Right atrium auricular region (tissue), 2 donors: ENCODE measurements around the gene ERP29. TPM values are rescaled to one million over a fixed set of nuclear protein-coding genes. Genes with fewer than 3 reads are reported as not detected.
"Not testable (repeated sequence)": the region's sequence is repeated elsewhere in the genome, so short reads cannot be mapped to it uniquely, and the experiment has no call there.

Experiments
- DNase-seq: peaks from one replicate; pipeline ENCODE4 v3.0.0-alpha.2; 2019; ENCODE audit warnings: low spot score
- H3K27ac ChIP-seq, 2 donors: fragments of 200-600 bp; sonication (generic); 1 replicate in 1 of 2; 2 replicates in 1 of 2; pipeline ENCODE4 v1.5.1; 2016 to 2019
- H3K27me3 ChIP-seq, 2 donors: fragments of 200-600 bp; sonication (generic); one replicate each; pipeline versions ENCODE4 v1.5.1 to v1.6.0; 2017 to 2019
- H3K36me3 ChIP-seq: fragments of 200-600 bp; sonication (generic); one replicate; pipeline ENCODE4 v1.5.1; 2016
- H3K4me1 ChIP-seq, 2 donors: fragments of 200-600 bp; sonication (generic); one replicate each; pipeline versions ENCODE4 v1.5.1 to v1.6.0; 2017 to 2019
- H3K4me3 ChIP-seq, 2 donors: fragments of 200-600 bp; sonication (generic); 1 replicate in 1 of 2; 2 replicates in 1 of 2; pipeline ENCODE4 v1.5.1; 2017 to 2019; ENCODE audit warnings: mild to moderate bottlenecking in 1 of 2, moderate library complexity in 1 of 2
- H3K9me3 ChIP-seq, 2 donors: fragments of 200-600 bp; sonication (generic); one replicate each; pipeline ENCODE4 v1.5.1; 2019
- CTCF ChIP-seq, 2 donors: fragments of 200-600 bp; sonication (generic); IDR thresholded peaks; one replicate each; pipeline ENCODE4 v1.5.1; 2019; ENCODE audit warnings: antibody characterized with exemption in 2 of 2
- total RNA-seq, 2 donors: library from RNA; depleted of rRNA; stranded (reverse); fragments of >200 nt; gene quantifications; one replicate each; pipeline ENCODE4 v1.1.0, GENCODE V29; 2016

ERP29 gene
- total RNA-seq, 2 donors from 2014 or later, result 20.9 to 26.8 TPM

- Histone ChIP-seq H3K9me3 (no peaks in the 10 kb centered on the region), H3K4me1 (no peaks in the 10 kb centered on the region), H3K36me3 (no peaks in the 10 kb centered on the region), H3K27ac (no peak overlapping the region), H3K4me3 (no peak overlapping the region), H3K27me3 (no peaks in the 10 kb centered on the region)
- no peak for TF ChIP-seq CTCF (IDR thresholded peaks at IDR 0.05)
- no peak for DNase-seq
Measured at GRCh38 chr12:111997300-111997699, 15.9 kb upstream of the ERP29 start.

DNA sequence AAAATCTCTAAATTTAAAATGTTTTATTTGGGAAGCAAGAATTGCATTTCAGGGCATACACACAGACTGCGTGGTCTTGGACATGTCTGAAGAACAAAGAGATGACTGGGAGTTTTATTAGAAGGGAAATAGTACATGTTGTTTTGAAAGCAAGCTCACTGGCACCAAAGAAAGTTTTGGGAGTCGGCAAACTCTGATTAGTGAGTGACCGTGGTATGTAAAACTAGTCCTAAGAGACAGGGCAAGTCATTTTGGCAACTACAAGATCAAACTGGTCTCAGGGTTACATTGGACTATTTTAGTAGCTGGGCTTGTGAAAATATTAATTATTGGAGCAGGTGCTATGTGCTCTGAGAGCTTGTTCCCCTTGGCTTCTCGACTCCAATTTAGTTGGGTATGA is 15.2 kb upstream of the ERP29 start:
- H3K27ac ChIP-seq, result no peak overlapping the region
- no peak for TF ChIP-seq CTCF (IDR thresholded peaks at IDR 0.05)

DNA sequence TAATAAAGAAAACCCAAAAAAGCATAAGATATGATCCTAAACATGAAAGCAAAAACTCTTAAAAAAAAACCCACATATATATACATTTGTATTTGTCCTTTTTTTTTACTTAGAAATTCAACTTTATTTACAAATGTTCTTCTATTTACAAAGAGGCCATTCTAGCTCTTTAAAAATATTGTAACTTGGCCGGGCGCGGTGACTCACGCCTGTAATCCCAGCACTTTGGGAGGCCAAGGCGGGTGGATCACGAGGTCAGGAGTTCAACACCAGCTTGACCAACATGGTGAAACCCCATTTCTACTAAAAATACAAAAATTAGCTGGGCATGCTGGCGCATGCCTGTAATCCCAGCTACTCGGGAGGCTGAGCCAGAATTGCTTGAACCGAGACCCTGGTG is 14.1 kb upstream of the ERP29 start:
- H3K27me3 ChIP-seq, DNase-seq, H3K9me3 ChIP-seq, H3K27ac ChIP-seq, H3K4me3 ChIP-seq, H3K36me3 ChIP-seq, H3K4me1 ChIP-seq: not testable (repeated sequence)

More for the DNA sequence above, 15.2 kb upstream of the ERP29 start:
- Histone ChIP-seq H3K9me3 (no peaks in the 10 kb centered on the region), H3K27me3 (no peaks in the 10 kb centered on the region), H3K36me3 (no peaks in the 10 kb centered on the region), H3K4me3 (no peak overlapping the region), H3K4me1 (no peaks in the 10 kb centered on the region)
- DNase-seq, result no peak

GRCh38 chr12:112000820-112001219 is 12.4 kb upstream of the ERP29 start:
- TF ChIP-seq CTCF (IDR thresholded peaks at IDR 0.05), result no peak
- Histone ChIP-seq H3K27me3 (no peaks in the 10 kb centered on the region), H3K36me3 (no peaks in the 10 kb centered on the region), H3K4me1 (no peaks in the 10 kb centered on the region), H3K9me3 (no peaks in the 10 kb centered on the region), H3K4me3 (no peak overlapping the region), H3K27ac (no peak overlapping the region)
- no peak for DNase-seq

- H3K9me3 ChIP-seq, result no peaks in the 10 kb centered on the region
- H3K4me1 ChIP-seq, result no peaks in the 10 kb centered on the region
- no peak for DNase-seq
- no peaks in the 10 kb centered on the region for H3K36me3 ChIP-seq
- no peak for TF ChIP-seq CTCF (IDR thresholded peaks at IDR 0.05)
- H3K27me3 ChIP-seq, result no peaks in the 10 kb centered on the region
- H3K27ac ChIP-seq, result no peak overlapping the region
- H3K4me3 ChIP-seq, result no peak overlapping the region
Measured at GRCh38 chr12:112001576-112001975, 11.7 kb upstream of the ERP29 start.

DNA sequence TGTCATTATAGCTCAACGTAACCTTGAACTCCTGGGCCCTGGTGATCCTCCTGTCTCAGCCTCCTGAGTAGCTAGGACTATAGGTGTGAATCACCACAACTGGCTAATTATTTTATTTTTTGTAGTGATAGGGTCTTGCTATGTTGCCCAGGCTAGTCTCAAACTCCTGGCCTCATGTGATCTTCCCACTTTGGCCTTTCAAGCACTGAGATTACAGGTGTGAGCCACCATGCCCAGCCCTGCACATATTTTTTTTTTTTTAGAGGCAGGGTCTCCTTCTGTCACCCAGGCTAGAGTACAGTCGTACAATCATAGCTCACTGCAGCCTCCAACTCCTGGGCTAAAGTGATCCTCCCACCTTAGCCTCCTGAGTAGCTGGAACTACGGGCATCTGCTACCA is 9.2 kb upstream of the ERP29 start:
- Histone ChIP-seq H3K36me3 (no peaks in the 10 kb centered on the region), H3K27me3 (no peaks in the 10 kb centered on the region), H3K9me3 (no peaks in the 10 kb centered on the region), H3K4me1 (no peaks in the 10 kb centered on the region), H3K4me3 (no peak overlapping the region), H3K27ac (no peak overlapping the region)
- TF ChIP-seq CTCF (IDR thresholded peaks at IDR 0.05), result no peak
- no peak for DNase-seq
